ENCODE data around the gene TRIM43B. TPM values are rescaled to one million over a fixed set of nuclear protein-coding genes. Genes with fewer than 3 reads are reported as not detected.
"Not testable (repeated sequence)": the region's sequence is repeated elsewhere in the genome, so short reads cannot be mapped to it uniquely, and the experiment has no call there.

TRIM43B gene
- total RNA-seq, 1 experiment from 2014 or later: not detected

GRCh38 chr2:95427196-95427867, 57.2 kb downstream of the TRIM43B start:
- H4K20me1 ChIP-seq (ENCODE audit: insufficient read depth); intact Hi-C loops (cut with micrococcal nuclease); H3K4me3 ChIP-seq (replicated peaks in 1 of 2; ENCODE audit: low read depth in 1 of 2, low read length in 2 of 2); RAD21 ChIA-PET (ENCODE audit: low non-redundant PET in 1 of 2, low total read pairs in 2 of 2, uncharacterized antibody in 2 of 2, unreplicated experiment in 2 of 2); H3K79me2 ChIP-seq (ENCODE audit: insufficient read depth, low read length); CTCF ChIA-PET; H2AFZ ChIP-seq (ENCODE audit: low read depth, low read length, poor library complexity, severe bottlenecking); ATAC-seq; H3K27me3 ChIP-seq (ENCODE audit: insufficient read depth, low read length); H3K4me2 ChIP-seq (ENCODE audit: low read length); H3K9me2 ChIP-seq (ENCODE audit: insufficient read depth); H3K9me3 ChIP-seq (ENCODE audit: control insufficient read depth in 1 of 2, insufficient read depth in 1 of 2, low read depth in 1 of 2, low read length in 2 of 2); BruUV-seq (replicated peaks); DNase-seq (ENCODE audit: low read depth, low spot score); H3K4me1 ChIP-seq (ENCODE audit: control insufficient read depth in 1 of 2, insufficient read depth in 2 of 2, low read length in 2 of 2); POLR2A ChIA-PET; H3K27ac ChIP-seq (ENCODE audit: low read depth, low read length); H3K36me3 ChIP-seq (ENCODE audit: control insufficient read depth in 1 of 2, insufficient read depth in 2 of 2, low read length in 2 of 2); H3K9ac ChIP-seq (ENCODE audit: low read length): not testable (repeated sequence)

Other genes with a start within 250 kb of the TRIM43B start
- 11.9 TPM for gene PROM2, start 210.3 kb downstream of the TRIM43B start, total RNA-seq (2021; ENCODE audit: unreplicated experiment)
- gene KCNIP3, start 187.4 kb downstream of the TRIM43B start, total RNA-seq (2021; ENCODE audit: unreplicated experiment): 3.1 TPM
- 25.4 TPM for gene FAHD2A, start 82.0 kb downstream of the TRIM43B start, total RNA-seq (2021; ENCODE audit: unreplicated experiment)
- not detected for gene TRIM43, start 107.2 kb upstream of the TRIM43B start, total RNA-seq (2021; ENCODE audit: unreplicated experiment)

Measured in HCT116 (cell line).